IMR-90 (cell line): ENCODE results near the gene LTBP4. TPM values are rescaled to one million over a fixed set of nuclear protein-coding genes. Genes with fewer than 3 reads are reported as not detected.
A peak's percentile ranks its signal among the peaks of the same experiment; 100 is the strongest.
"Not testable (repeated sequence)": the region's sequence is repeated elsewhere in the genome, so short reads cannot be mapped to it uniquely, and the experiment has no call there.

Experiments used
- ATAC-seq: fragments of 200-7000 bp; cut with Tn5 transposase; 2 replicates; pipeline ENCODE4 v1.9.1; 2020; ENCODE audit warnings: low read depth, mild to moderate bottlenecking, moderate library complexity
- BruUV-seq: library from RNA; stranded (reverse); fragments of 400-500 nt; replicated peaks from 2 replicates; lab custom pipeline; 2021; lab: Mats Ljungman, UMichigan
- CTCF ChIA-PET: fragments of 300-600 bp; formaldehyde crosslinking; extraction: SDS; loops from one replicate; lab custom pipeline; 2021; ENCODE audit warnings: antibody characterized with exemption; lab: Yijun Ruan, JAX
- POLR2A ChIA-PET: fragments of 300-600 bp; sonication (Branson Sonifier 250); formaldehyde crosslinking; loops from one replicate; lab custom pipeline; 2022; ENCODE audit warnings: antibody characterized with exemption; ENCODE audit not compliant: unreplicated experiment; lab: Charles Lee
- DNase-seq: peaks from one replicate; pipeline ENCODE4 v3.0.0; 2013
- H2AFZ ChIP-seq: replicated peaks from 2 replicates; pipeline ENCODE3; 2013; ENCODE audit warnings: low read length, mild to moderate bottlenecking; ENCODE audit not compliant: poor library complexity
- H2AK5ac ChIP-seq: 2 replicates; pipeline ENCODE4 v1.6.1; 2013; ENCODE audit warnings: low read depth, low read length, inconsistent platforms
- H2AK9ac ChIP-seq: replicated peaks from 2 replicates; pipeline ENCODE3; 2013; ENCODE audit warnings: mild to moderate bottlenecking, low read depth, low read length, moderate library complexity; ENCODE audit not compliant: poor library complexity
- H2BK120ac ChIP-seq: 2 replicates; pipeline ENCODE4 v1.6.1; 2013; ENCODE audit warnings: low read depth, low read length, inconsistent platforms
- H2BK15ac ChIP-seq: 3 replicates; pipeline ENCODE4 v1.6.1; 2013; ENCODE audit warnings: low read depth, low read length, inconsistent platforms
- H2BK20ac ChIP-seq: 2 replicates; pipeline ENCODE4 v1.6.1; 2013; ENCODE audit warnings: low read depth, mild to moderate bottlenecking, inconsistent platforms, low read length, moderate library complexity
- H2BK5ac ChIP-seq: 2 replicates; pipeline ENCODE4 v1.6.1; 2013; ENCODE audit warnings: mild to moderate bottlenecking, low read depth, low read length, inconsistent platforms; ENCODE audit not compliant: poor library complexity, severe bottlenecking
- H3K14ac ChIP-seq: replicated peaks from 2 replicates; pipeline ENCODE4 v1.6.1; 2013; ENCODE audit warnings: low read depth, low read length, inconsistent platforms
- H3K18ac ChIP-seq: 2 replicates; pipeline ENCODE4 v1.6.1; 2013; ENCODE audit warnings: low read depth, low read length, control low read depth
- H3K23ac ChIP-seq: 2 replicates; pipeline ENCODE4 v1.6.1; 2013; ENCODE audit warnings: low read depth, low read length, inconsistent platforms
- H3K27ac ChIP-seq: 2 replicates; pipeline ENCODE4 v1.5.1; 2013; ENCODE audit warnings: mild to moderate bottlenecking, control low read depth, low read length; ENCODE audit not compliant: insufficient read depth
- H3K27me3 ChIP-seq: 2 replicates; pipeline ENCODE4 v1.6.1; 2013; ENCODE audit warnings: low read length; ENCODE audit not compliant: control insufficient read depth, insufficient read depth
- H3K36me3 ChIP-seq: 2 replicates; pipeline ENCODE4 v1.6.1; 2013; ENCODE audit warnings: low read length, mixed read lengths; ENCODE audit not compliant: control insufficient read depth, insufficient read depth
- H3K4ac ChIP-seq: 2 replicates; pipeline ENCODE4 v1.6.1; 2013; ENCODE audit warnings: low read depth, low read length, inconsistent platforms
- H3K4me1 ChIP-seq: 2 replicates; pipeline ENCODE4 v1.6.1; 2013; ENCODE audit warnings: low read length, mixed read lengths; ENCODE audit not compliant: control insufficient read depth, insufficient read depth
- H3K4me2 ChIP-seq: 2 replicates; pipeline ENCODE4 v1.6.1; 2013; ENCODE audit warnings: low read depth, mild to moderate bottlenecking, control low read depth, low read length, moderate library complexity
- H3K4me3 ChIP-seq: 2 replicates; pipeline ENCODE4 v1.5.1; 2013; ENCODE audit warnings: low read depth, mild to moderate bottlenecking, control low read depth, low read length, moderate library complexity; ENCODE audit not compliant: insufficient read depth
- H3K56ac ChIP-seq: 2 replicates; pipeline ENCODE4 v1.6.1; 2013; ENCODE audit warnings: low read length, inconsistent platforms; ENCODE audit not compliant: insufficient read depth; ENCODE audit errors: extremely low read depth
- H3K79me1 ChIP-seq, 2 experiments: 2 replicates each; pipeline ENCODE4 v1.6.1; 2013; ENCODE audit warnings: low read length in 2 of 2, inconsistent platforms in 1 of 2, low read depth in 1 of 2
- H3K9ac ChIP-seq: 2 replicates; pipeline ENCODE4 v1.6.1; 2013; ENCODE audit warnings: low read depth, low read length, control low read depth
- H3K9me1 ChIP-seq: 2 replicates; pipeline ENCODE4 v1.6.1; 2013; ENCODE audit warnings: low read length, inconsistent platforms; ENCODE audit not compliant: insufficient read depth
- H3K9me3 ChIP-seq: 2 replicates; pipeline ENCODE4 v1.6.1; 2013; ENCODE audit warnings: low read length; ENCODE audit not compliant: control insufficient read depth, insufficient read depth
- H4K20me1 ChIP-seq: 2 replicates; pipeline ENCODE4 v1.6.1; 2013; ENCODE audit warnings: low read length, inconsistent platforms; ENCODE audit not compliant: insufficient read depth
- H4K5ac ChIP-seq: 2 replicates; pipeline ENCODE4 v1.6.1; 2013; ENCODE audit warnings: mild to moderate bottlenecking, low read depth, low read length, control low read depth
- H4K8ac ChIP-seq, 2 experiments: 2 replicates each; pipeline ENCODE4 v1.6.1; 2013; ENCODE audit warnings: low read depth in 2 of 2, low read length in 2 of 2, control low read depth in 1 of 2, inconsistent platforms in 1 of 2
- H4K91ac ChIP-seq: 2 replicates; pipeline ENCODE4 v1.6.1; 2013; ENCODE audit warnings: low read depth, low read length, inconsistent platforms; ENCODE audit not compliant: insufficient read depth
- WGBS, 2 experiments: methylation state at CpG; one replicate each; pipeline versions ENCODE4 v1.1.5 to v1.1.7; 2013; ENCODE audit warnings: missing lambda C conversion rate in 2 of 2; ENCODE audit not compliant: insufficient read length in 1 of 2; ENCODE audit errors: extremely low coverage in 2 of 2; 5-methylcytosine and 5-hydroxymethylcytosine counted together
- dilution Hi-C: fragments of 300-500 bp; cut with HindIII; formaldehyde crosslinking; loops from one replicate; pipeline ENCODE4 v1.14.3; 2018; ENCODE audit warnings: low sequenced_read_pairs; ENCODE audit not compliant: unreplicated experiment
- in situ Hi-C: fragments of 300-500 bp; cut with MboI; formaldehyde crosslinking; loops from 3 replicates; pipeline ENCODE4 v1.14.3; 2019; ENCODE audit warnings: low sequenced_read_pairs, inconsistent platforms, mixed read lengths
- intact Hi-C: fragments of 100-400 bp; cut with micrococcal nuclease; formaldehyde crosslinking; loops from 2 replicates; pipeline ENCODE4 v1.10.0; 2022
- polyA plus RNA-seq, 3 experiments: library from polyadenylated mRNA; depleted of rRNA; stranded (reverse); fragments of >200 nt; gene quantifications; 2 replicates each; pipeline ENCODE4 v1.2.3, GENCODE V29; 2012; ENCODE audit warnings: low replicate concordance in 1 of 3
- total RNA-seq: library from RNA; depleted of rRNA; stranded (reverse); fragments of >200 nt; gene quantifications from 2 replicates; pipeline ENCODE4 v1.2.3, GENCODE V29; 2012
- TF ChIP-seq, protein P1 (sequence below): fragments of 150-350 bp; IDR thresholded peaks from 2 replicates; pipeline ENCODE4 v1.6.1; 2017; ENCODE audit warnings: mild to moderate bottlenecking, antibody characterized with exemption, low read length, low read depth

Gene LTBP4
- total and polyA plus RNA-seq, 2 of the 4 experiments (the other 2 are of a cell fraction) = 14.7 to 70.3 TPM

DNA sequence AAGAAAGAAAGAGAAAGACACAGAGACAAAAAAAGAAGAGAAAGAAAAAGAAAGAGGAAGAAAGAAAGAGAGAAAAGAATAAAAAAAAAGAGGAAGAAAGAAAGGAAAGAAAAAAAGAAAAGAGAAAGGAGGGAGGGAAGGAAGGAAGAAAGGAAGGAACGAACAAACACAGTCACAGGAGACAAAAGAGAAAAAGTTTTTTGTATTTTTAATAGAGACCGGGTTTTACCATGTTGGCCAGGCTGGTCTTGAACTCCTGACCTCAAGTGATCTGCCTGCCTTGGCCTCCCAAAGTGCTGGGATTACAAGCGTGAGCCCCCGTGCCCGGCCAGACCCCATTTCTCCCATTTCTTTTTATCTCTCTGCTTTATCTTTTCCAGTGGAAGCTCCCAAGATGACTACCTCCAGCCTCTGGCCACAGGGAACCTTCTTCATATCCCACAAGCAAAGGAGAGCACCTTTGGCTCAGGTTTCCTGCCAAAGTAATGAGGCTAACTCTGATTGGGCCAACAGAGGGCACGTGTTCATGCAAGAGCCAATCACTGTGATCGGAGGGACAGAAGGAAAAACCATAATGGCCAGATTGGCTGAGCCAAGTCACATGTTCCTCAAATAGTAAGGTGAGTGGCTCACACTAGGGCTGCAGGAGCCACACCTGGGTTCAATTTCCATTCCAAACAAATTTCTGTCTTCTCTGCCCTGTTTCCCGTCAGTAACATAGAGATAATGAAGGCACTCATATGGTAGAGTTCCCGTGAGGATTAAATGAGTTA is 48.9 kb downstream of the LTBP4 start:
- Histone ChIP-seq H3K18ac (peak overlapping the region; percentile 3; the same call in 1 of the 2 replicates), H3K4ac (peak overlapping the region; percentile 93), H4K8ac (peak overlapping the region in 1 of 2 experiments; percentile 91; a peak in 1 of 4 replicates), H2BK15ac (peak overlapping the region; percentile 45; the same call in 2 of the 3 replicates), H2BK20ac (peak overlapping the region; percentile 94), H4K91ac (peak overlapping the region; percentile 65; the same call in 1 of the 2 replicates), H3K4me1 (peaks cover 12% of the 10 kb centered on the region), H2AK5ac (peak overlapping the region; percentile 85), H2BK120ac (peak overlapping the region; percentile 93), H2AK9ac (peak overlapping the region; percentile 9), H3K14ac (peak overlapping the region; percentile 17; the same call in 1 of the 2 replicates)
- intact Hi-C loops = loop anchor here (5.0 kb wide), 2 partner anchors 208 to 228 kb away; partner anchors contain the start of gene SERTAD3
- H3K9me3 ChIP-seq, POLR2A ChIA-PET, H3K9ac ChIP-seq, H3K4me2 ChIP-seq, H2AFZ ChIP-seq, dilution Hi-C loops, H4K20me1 ChIP-seq, H3K9me1 ChIP-seq, H4K5ac ChIP-seq, DNase-seq, H3K23ac ChIP-seq, H3K27ac ChIP-seq, H2BK5ac ChIP-seq, H3K27me3 ChIP-seq, ATAC-seq, H3K56ac ChIP-seq, H3K36me3 ChIP-seq, H3K79me1 ChIP-seq, BruUV-seq, H3K4me3 ChIP-seq: not testable (repeated sequence)
- WGBS, 2 experiments = 91% methylated on average over 6 of the region's 9 CpGs; no CpG with 5 or more reads in 1 of the 2 experiments
- CTCF ChIA-PET = interaction anchor here (1.5 kb wide), 1 partner anchor 13 kb away, joined by 7 read pairs; no protein-coding TSS in a partner anchor
- TF ChIP-seq, protein P1, sequence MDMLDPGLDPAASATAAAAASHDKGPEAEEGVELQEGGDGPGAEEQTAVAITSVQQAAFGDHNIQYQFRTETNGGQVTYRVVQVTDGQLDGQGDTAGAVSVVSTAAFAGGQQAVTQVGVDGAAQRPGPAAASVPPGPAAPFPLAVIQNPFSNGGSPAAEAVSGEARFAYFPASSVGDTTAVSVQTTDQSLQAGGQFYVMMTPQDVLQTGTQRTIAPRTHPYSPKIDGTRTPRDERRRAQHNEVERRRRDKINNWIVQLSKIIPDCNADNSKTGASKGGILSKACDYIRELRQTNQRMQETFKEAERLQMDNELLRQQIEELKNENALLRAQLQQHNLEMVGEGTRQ = peak; percentile 69
- in situ Hi-C loops = loop anchor here (10.0 to 25.0 kb wide), 2 partner anchors 495 to 612 kb away; partner anchors contain the start of gene HNRNPUL1
